WI38 (cell line): ENCODE results near the gene ZNF189.

Source experiments
- H3K4me3 ChIP-seq: 2 replicates; pipeline ENCODE4 v1.5.1; 2011; ENCODE audit warnings: low read depth, mild to moderate bottlenecking, control low read depth, low read length
- TF ChIP-seq, protein P1 (sequence below): IDR thresholded peaks from 2 replicates; pipeline ENCODE4 v1.5.1; 2012; ENCODE audit warnings: low read depth, mild to moderate bottlenecking, control low read depth, low read length

ZNF189 gene

DNA sequence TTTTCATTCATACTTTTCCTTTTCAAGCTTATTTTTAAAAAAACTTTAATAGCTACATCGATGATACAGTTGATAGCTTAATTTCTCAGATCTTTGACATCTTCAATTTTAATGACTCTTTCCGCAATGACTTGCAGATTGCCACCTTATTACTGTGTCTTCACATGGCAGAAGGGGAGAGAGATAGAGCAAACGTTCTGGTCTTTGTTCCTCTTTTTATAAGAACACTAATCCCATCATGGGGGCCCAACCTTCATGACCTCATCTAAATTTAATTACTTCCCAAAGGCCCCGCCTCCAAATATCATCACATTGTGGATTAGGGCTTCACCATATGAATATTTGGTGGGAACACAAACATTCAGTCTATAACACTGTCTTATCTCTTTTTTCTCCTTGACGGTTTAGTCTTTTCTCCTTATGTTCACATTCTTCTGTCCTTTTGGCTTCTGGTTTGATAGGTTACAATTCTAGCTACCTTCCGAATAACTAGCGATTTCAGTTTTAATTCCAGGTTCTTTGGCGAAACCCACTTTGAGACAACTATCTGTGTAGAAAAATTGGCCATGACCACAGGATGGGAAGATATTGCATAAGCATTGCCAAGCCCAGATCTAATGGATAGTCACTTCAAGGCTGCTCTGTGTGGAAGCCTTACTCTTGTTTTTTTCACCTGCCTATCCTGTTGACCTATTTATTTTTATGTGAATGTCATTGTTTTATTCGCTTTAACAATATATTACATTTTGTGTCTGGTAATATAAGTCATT, 5.0 kb downstream of the ZNF189 start:
- no peak overlapping the region for H3K4me3 ChIP-seq
- TF ChIP-seq, protein P1, sequence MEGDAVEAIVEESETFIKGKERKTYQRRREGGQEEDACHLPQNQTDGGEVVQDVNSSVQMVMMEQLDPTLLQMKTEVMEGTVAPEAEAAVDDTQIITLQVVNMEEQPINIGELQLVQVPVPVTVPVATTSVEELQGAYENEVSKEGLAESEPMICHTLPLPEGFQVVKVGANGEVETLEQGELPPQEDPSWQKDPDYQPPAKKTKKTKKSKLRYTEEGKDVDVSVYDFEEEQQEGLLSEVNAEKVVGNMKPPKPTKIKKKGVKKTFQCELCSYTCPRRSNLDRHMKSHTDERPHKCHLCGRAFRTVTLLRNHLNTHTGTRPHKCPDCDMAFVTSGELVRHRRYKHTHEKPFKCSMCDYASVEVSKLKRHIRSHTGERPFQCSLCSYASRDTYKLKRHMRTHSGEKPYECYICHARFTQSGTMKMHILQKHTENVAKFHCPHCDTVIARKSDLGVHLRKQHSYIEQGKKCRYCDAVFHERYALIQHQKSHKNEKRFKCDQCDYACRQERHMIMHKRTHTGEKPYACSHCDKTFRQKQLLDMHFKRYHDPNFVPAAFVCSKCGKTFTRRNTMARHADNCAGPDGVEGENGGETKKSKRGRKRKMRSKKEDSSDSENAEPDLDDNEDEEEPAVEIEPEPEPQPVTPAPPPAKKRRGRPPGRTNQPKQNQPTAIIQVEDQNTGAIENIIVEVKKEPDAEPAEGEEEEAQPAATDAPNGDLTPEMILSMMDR: no peak

- TF ChIP-seq, protein P1: no peak
- H3K4me3 ChIP-seq: no peak overlapping the region
These were observed 9.9 kb downstream of the ZNF189 start for GRCh38 chr9:101408374-101409078.

GRCh38 chr9:101409079-101409477, 10.4 kb downstream of the ZNF189 start:
- TF ChIP-seq, protein P1: no peak
- no peak overlapping the region for H3K4me3 ChIP-seq

DNA sequence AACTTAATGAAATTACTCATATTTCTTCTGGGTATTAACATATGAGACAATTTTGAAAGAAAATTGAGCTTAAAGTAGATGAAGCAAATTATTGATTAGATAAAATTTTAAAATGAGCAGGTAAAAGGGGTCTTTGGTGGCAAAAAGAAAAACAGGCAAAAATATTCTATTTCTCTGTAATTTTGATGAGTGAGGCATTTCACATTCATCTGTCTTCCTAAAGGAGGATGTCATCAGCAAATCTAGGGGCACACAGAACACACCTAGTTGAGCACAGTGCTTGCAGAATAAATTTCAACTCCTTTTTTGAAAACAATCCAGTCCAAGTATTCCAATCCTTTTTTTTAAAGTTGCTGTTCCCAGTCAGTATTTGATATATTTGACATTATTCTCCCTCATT, 16.2 kb downstream of the ZNF189 start:
- no peak overlapping the region for H3K4me3 ChIP-seq
- TF ChIP-seq, protein P1: no peak

DNA sequence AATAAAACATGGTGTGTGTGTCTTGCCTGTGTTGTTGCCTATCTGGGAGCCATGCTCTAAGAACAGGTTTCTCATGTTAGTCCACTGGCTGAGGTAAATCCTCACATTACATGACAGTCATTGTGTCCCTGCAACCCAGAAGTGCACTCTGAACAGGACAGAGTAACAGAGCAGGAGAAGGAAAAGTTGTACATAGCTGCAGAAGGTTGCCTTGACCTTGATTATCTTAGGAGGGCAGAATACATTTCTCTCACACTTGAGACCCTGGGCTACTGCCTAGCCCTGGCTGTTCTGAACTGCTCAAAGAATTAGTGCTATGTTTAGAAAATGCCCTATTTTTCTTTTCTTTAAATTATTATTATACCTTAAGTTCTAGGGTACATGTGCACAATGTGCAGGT, 16.9 kb downstream of the ZNF189 start:
- H3K4me3 ChIP-seq: no peak overlapping the region
- TF ChIP-seq, protein P1: no peak

- TF ChIP-seq, protein P1: no peak
- no peak overlapping the region for H3K4me3 ChIP-seq
These were observed 18.7 kb downstream of the ZNF189 start for GRCh38 chr9:101417389-101417788.

GRCh38 chr9:101417977-101418376, 19.3 kb downstream of the ZNF189 start:
- TF ChIP-seq, protein P1: no peak
- no peak overlapping the region for H3K4me3 ChIP-seq
